EL (cell line): ENCODE data around the gene ASB13.
"Not testable (repeated sequence)": the region's sequence is repeated elsewhere in the genome, so short reads cannot be mapped to it uniquely, and the experiment has no call there.

Experiments used
- DNase-seq: peaks from one replicate; pipeline ENCODE4 v3.0.0-alpha.2; 2016

ASB13 gene

GRCh38 chr10:5604236-5604925, 62.0 kb downstream of the ASB13 start:
- no peak for DNase-seq

DNA sequence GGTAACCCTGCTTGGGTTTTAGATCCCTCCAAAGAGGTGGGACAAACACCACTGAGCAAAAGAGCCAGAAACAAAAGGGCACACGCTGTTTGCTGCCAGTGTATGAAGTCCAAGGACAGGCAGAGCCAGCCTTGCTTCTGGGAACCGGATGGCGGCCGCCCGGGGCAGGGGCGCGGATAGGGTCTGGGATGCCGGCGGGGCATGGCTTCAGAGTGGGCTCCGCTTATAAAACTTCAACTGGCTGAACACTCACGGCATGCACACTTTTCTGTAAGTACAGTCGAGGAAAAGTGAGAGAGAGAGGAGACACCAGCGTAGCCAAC, 62.6 kb downstream of the ASB13 start:
- DNase-seq: no peak

- no peak for DNase-seq
Observed at GRCh38 chr10:5603091-5603847, 63.1 kb downstream of the ASB13 start.

DNA sequence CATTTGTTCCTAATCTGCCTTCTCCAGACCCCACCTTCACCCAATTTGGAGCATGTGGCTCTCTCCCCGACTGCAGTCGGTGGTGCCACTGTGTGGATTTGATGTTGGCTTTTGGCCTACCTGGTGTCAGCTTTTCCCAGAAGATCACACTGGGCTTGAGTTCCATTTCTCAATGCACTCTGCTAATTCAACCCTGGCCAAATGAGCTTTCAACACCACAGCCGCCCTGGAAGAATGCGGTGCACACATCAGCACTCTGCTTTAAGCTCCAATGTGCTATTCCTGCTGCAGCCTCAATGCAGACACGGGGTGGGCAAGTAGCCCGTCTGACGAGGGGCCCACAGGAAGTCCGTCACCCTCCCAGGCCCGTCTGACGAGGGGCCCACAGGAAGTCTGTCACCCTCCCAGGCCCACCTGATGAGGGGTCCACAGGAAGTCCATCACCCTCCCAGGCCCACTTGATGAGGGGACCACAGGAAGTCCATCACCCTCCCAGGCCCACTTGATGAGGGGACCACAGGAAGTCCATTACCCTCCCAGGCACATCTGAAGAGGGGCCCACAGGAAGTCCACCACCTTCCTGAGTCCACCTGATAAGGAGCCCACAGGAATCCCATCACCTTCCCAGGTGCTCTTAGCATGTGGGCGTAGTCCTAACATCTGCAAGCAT, 64.4 kb downstream of the ASB13 start:
- no peak for DNase-seq

- no peak for DNase-seq
Observed at GRCh38 chr10:5600908-5601307, 65.5 kb downstream of the ASB13 start.

DNA sequence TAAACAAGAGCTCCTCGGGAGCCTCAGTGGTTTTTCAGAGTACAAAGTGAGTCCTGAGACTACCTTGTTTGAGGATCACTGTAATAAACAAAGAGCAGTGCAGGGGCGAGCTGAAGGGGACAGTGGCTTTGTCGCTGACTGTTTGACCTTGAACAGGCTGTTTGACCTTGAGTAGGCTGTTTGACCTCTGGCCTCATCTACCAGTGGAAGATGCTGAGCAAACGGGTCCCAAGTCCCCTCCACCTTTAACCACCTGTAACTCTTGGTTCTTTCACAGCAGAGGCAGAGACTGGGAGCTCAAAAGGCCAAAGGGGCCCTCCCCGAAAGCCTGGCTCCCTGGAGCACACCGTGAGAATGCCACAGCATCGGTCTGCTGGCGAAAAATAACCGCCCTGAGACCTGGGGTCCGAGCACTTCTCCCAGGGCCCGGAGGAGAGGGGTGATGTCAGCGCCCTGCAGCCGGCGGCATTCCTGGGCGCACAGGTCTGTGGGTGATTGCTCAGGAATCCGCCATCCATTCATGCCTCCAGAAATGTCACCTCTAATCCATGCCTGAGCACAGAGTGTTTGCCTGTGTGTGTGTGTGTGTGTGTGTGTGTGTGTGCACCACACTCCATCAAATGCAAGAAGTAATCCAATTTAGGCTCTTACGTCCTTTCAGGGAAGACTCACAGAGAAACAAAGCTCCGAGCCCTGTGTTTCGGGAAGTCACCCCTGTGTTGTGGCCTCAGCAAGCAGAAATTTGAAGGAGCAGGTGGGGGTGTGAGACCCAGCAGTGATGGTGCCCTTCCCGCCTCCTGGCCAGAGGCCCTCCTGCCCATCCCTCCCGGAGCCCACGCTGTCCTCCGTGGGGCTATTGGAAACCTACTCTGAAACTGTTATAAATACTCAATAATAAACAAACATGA, 66.5 kb downstream of the ASB13 start:
- no peak for DNase-seq

DNA sequence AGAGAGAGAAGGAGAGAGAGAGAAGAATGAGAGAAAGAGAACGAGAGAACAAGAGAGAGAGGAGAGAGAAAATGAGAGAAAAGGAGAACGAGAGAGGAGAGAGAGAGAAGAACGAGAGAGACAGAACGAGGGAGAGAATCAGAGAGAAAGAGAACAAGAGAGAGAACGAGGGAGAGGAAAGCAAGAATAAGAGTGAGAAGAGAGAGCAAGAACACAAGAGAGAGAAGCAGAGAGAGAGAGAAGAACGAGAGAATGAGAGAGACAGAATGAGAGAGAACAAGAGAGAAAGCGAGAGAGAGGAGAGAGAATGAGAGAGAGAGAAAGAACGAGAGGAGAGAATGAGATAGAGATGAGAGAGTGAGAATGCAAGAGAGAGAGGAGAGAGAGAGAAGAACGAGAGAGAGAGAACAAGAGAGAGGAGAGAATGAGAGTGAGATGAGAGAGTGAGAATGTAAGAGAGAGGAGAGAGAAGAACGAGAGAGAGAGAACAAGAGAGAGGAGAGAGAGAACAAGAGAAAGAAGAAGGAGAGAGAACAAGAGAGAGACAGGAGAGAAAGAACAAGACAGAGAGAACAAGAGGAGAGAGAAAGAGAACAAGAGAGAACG, 68.2 kb downstream of the ASB13 start:
- no peak for DNase-seq

- peak; percentile 76 for DNase-seq
Observed at GRCh38 chr10:5596611-5597341, 69.6 kb downstream of the ASB13 start.

- DNase-seq: peak; percentile 98
Observed at GRCh38 chr10:5595994-5596471, 70.4 kb downstream of the ASB13 start.

DNA sequence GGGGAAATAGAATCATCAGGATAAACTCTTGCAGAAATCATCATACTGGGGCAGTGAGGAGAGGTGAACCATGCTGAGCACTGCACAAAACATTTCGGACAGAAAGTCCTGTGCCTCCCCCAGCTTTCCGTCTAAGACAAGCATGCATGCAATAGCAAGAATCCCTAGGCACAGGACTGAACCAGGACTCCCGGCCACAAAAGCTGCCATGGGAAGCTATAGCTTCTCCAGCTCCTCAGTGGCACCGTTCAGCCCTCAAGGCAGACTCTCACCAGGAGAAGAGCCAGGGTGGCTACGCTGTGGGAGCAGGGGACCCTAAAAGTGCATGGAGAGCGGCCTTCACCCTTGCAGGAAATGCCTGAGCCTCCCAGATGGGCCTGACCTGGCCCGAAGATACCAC, 70.8 kb downstream of the ASB13 start:
- peak; percentile 53 for DNase-seq

DNA sequence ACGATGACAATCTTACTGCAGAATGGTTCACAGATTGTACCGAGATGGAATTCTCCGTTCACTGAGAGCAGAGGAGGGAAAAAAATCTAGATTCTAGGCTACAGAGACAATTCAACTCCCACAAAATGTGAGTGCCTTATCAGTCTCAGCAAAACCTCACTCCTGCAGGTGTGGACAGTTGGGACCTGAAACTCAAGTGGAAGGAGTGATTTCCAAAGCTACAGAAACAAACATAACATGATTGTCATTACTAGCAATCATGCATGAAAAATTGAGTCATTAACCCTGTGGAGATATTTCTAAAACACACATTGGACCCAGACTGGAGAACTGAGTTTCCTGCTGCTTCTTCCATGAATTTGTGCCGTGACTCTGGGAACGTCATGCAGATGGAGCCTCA, 71.3 kb downstream of the ASB13 start:
- peak; percentile 26 for DNase-seq

GRCh38 chr10:5594271-5595049, 71.9 kb downstream of the ASB13 start:
- peak; percentile 76 for DNase-seq

DNA sequence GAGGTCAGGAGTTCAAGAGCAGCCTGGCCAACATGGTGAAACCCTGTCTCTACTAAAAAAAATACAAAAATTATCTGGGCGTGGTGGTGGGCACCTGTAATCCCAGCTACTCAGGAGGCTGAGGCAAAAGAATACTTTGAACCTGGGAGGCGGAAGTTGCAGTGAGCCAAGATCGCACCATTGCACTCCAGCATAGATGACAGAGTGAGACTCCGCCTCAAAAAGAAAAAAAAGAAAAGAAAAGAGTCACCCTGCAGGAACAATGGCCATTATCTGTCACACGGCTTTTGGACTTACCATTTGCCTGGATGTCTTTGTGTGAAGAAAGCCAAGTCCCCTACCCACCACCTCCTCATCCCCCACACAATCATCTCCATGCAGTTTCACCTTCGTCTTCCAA, 73.0 kb downstream of the ASB13 start:
- not testable (repeated sequence) for DNase-seq

- DNase-seq: no peak
Observed at GRCh38 chr10:5592070-5592469, 74.3 kb downstream of the ASB13 start.

- no peak for DNase-seq
Observed at GRCh38 chr10:5591336-5591824, 75.0 kb downstream of the ASB13 start.

DNA sequence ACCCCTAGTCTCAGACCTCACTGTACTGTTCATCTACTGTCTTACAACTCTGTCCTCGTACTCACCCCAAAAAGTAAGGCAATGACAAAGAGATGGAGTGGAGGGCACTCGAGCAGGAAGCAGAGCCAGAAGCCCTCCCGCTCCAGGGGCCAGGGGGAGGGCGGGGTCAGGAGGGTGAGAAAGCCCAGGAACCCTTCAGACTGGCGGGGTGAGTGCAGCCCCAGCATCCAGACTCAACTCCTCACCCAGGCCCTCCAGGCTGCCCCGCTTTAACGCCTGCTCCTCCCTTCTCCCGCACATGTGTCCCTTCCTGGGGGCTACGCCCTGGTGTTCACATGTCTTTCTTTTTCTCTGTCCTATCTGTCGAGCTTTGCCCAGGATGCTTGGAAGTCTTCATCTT, 75.6 kb downstream of the ASB13 start:
- DNase-seq: no peak

- DNase-seq: peak; percentile 65
Observed at GRCh38 chr10:5589661-5590511, 76.5 kb downstream of the ASB13 start.

- no peak for DNase-seq
Observed at GRCh38 chr10:5589011-5589660, 77.3 kb downstream of the ASB13 start.
